Esophagus squamous epithelium (tissue), 5 donors: ENCODE measurements around the gene NAA16. TPM values are rescaled to one million over a fixed set of nuclear protein-coding genes. Genes with fewer than 3 reads are reported as not detected.

ENCODE experiments used
- DNase-seq: peaks from one replicate; lab custom pipeline; 2025; lab: John Stamatoyannopoulos, UW
- H3K27ac ChIP-seq, 4 donors: fragments of 200-600 bp; sonication (generic); one replicate each; pipeline ENCODE4 v1.5.1; 2016 to 2019; ENCODE audit warnings: mild to moderate bottlenecking in 1 of 4
- H3K27me3 ChIP-seq, 4 donors: fragments of 200-600 bp; sonication (generic); 1 replicate in 3 of 4; 2 replicates in 1 of 4; pipeline versions ENCODE4 v1.5.1 to v1.6.0; 2017 to 2021; ENCODE audit warnings: antibody characterized with exemption in 1 of 4
- H3K36me3 ChIP-seq, 3 donors: fragments of 200-600 bp; sonication (generic); one replicate each; pipeline ENCODE4 v1.5.1; 2016 to 2019
- H3K4me1 ChIP-seq, 3 donors: fragments of 200-600 bp; sonication (generic); one replicate each; pipeline ENCODE4 v1.5.1; 2017 to 2019
- H3K4me3 ChIP-seq, 4 donors: fragments of 200-600 bp; sonication (generic); 1 replicate in 3 of 4; 2 replicates in 1 of 4; pipeline ENCODE4 v1.5.1; 2016 to 2019; ENCODE audit warnings: mild to moderate bottlenecking in 2 of 4, moderate library complexity in 1 of 4
- H3K9me3 ChIP-seq, 3 donors: fragments of 200-600 bp; sonication (generic); one replicate each; pipeline ENCODE4 v1.5.1; 2016 to 2019
- POLR2A ChIP-seq, 4 donors: fragments of 450-650 bp; IDR thresholded peaks; one replicate each; pipeline ENCODE4 v1.6.1; 2017; ENCODE audit warnings: antibody characterized with exemption in 4 of 4, mild to moderate bottlenecking in 4 of 4, moderate library complexity in 3 of 4
- WGBS, 2 donors: methylation state at CpG; one replicate each; pipeline ENCODE4 v1.1.5; 2018; 5-methylcytosine and 5-hydroxymethylcytosine counted together
- intact Hi-C: fragments of 100-400 bp; cut with DNase I; formaldehyde crosslinking; loops from one replicate; pipeline ENCODE4 v1.15.0; 2022
- total RNA-seq, 4 donors: library from RNA; depleted of rRNA; stranded (reverse); fragments of >200 nt; gene quantifications; one replicate each; pipeline ENCODE4 v1.1.0, GENCODE V29; 2016
- TF ChIP-seq, protein P1 (sequence below), 6 experiments: fragments of 450-650 bp in 4 of 6; fragments of 200-600 bp in 2 of 6; sonication (generic) in 2 of 6; IDR thresholded peaks; one replicate each; pipeline ENCODE4 v1.5.1; 2016 to 2019; ENCODE audit warnings: antibody characterized with exemption in 6 of 6, mild to moderate bottlenecking in 4 of 6, moderate library complexity in 4 of 6
- donor health status: DM: yes; HTN: yes; CAD: no.

Gene NAA16
- total RNA-seq, 4 donors from 2014 or later, result 8.1 to 21.4 (median 12.1) TPM

DNA sequence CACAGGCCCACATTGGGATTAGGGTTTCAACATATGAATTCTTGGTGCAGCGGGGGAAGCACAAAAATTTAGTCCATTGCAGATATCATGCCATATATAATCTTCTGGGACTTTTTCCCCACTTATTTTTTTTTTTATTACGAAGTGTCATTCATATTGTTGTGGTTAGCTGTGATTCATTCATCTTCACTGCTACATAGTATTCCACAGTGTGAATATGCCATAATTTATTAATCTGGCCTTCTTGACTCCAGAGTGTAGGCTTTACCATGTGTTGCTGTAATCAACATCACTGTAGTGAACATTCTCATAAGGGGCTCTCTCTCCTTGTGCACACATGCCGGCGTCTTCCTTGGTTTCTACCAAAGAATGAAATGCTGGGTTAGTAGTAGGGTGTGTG, 92.9 kb downstream of the NAA16 start:
- TF ChIP-seq, protein P1, sequence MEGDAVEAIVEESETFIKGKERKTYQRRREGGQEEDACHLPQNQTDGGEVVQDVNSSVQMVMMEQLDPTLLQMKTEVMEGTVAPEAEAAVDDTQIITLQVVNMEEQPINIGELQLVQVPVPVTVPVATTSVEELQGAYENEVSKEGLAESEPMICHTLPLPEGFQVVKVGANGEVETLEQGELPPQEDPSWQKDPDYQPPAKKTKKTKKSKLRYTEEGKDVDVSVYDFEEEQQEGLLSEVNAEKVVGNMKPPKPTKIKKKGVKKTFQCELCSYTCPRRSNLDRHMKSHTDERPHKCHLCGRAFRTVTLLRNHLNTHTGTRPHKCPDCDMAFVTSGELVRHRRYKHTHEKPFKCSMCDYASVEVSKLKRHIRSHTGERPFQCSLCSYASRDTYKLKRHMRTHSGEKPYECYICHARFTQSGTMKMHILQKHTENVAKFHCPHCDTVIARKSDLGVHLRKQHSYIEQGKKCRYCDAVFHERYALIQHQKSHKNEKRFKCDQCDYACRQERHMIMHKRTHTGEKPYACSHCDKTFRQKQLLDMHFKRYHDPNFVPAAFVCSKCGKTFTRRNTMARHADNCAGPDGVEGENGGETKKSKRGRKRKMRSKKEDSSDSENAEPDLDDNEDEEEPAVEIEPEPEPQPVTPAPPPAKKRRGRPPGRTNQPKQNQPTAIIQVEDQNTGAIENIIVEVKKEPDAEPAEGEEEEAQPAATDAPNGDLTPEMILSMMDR (IDR thresholded peaks at IDR 0.05), result no peak
- no peak for TF ChIP-seq POLR2A (IDR thresholded peaks at IDR 0.05)
- no peak overlapping the region for H3K27ac ChIP-seq
- intact Hi-C loops, result no loop called here
- no peaks in the 10 kb centered on the region for H3K9me3 ChIP-seq
- H3K36me3 ChIP-seq, result no peaks in the 10 kb centered on the region
- H3K4me3 ChIP-seq, result no peak overlapping the region
- 95 to 99% methylated on average over 4 of the region's 4 CpGs for WGBS, 2 donors
- H3K27me3 ChIP-seq, result no peaks in the 10 kb centered on the region
- DNase-seq, result no peak
- H3K4me1 ChIP-seq, result peaks cover 0 to under 1% (median 0%) of the 10 kb centered on the region in 3 donors

DNA sequence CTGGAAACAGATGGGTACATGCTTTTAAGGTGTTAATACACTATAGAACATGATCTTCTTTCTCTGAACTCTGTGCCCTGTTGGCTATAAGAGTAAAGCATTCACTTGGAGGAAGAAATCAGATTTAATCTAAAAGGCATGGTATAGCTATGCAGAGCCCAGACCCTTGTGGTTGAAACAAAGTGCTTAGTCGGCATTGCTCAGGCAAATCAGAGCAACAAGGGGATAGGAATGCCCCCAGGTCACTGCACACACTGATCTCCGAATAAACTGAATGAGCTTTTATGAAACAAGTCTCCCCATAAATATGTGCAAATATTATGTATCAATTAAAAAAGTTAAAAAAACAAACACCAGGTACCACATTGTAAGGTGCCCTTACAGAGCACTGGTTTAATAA, 94.3 kb downstream of the NAA16 start:
- no peaks in the 10 kb centered on the region for H3K27me3 ChIP-seq
- no peak overlapping the region for H3K4me3 ChIP-seq
- H3K9me3 ChIP-seq, result no peaks in the 10 kb centered on the region
- TF ChIP-seq, protein P1 (IDR thresholded peaks at IDR 0.05), result no peak
- TF ChIP-seq POLR2A (IDR thresholded peaks at IDR 0.05), result no peak
- 36 to 51% methylated on average over 2 of the region's 2 CpGs for WGBS, 2 donors
- intact Hi-C loops, result no loop called here
- H3K36me3 ChIP-seq, result no peaks in the 10 kb centered on the region
- no peaks in the 10 kb centered on the region for H3K4me1 ChIP-seq
- DNase-seq, result no peak
- no peak overlapping the region for H3K27ac ChIP-seq

DNA sequence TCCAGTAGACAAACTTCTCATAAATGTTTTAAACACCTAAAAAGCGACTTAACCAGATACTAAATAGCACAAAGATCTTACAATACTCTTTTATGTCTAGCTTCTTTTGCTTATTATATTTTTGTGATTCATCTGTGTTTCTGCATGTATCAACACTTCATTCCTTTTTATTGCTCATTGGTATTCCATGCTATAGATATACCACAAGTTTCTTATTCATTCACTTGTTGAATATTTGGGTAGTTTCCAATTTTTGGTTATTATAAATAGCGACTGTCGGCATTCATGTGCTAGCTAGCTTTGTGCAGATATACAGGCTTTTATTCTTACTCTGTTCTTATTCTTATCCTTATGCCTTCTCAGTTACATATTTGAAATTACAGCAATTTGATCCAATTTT, 96.3 kb downstream of the NAA16 start:
- TF ChIP-seq, protein P1 (IDR thresholded peaks at IDR 0.05), result no peak
- TF ChIP-seq POLR2A (IDR thresholded peaks at IDR 0.05), result no peak
- intact Hi-C loops, result no loop called here

DNA sequence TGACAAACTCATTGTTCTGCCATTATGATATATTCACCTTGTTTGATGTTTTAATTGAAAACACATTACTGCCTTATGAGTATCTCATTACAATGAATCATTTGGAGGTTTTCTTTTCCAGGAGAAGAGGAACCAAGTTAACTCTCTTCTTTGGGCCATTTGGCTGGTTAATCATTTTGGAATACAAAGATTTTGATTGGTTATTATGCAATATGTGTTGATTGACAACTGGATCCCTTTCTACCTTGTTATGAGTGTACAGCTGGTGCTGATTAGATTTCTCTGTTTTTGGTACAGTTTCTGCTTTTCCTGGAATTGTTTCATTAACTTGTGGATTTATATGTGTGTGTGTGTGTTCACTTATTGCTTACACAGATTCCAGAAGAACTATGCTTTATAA, 97.1 kb downstream of the NAA16 start:
- H3K27ac ChIP-seq, result no peak overlapping the region
- intact Hi-C loops, result no loop called here
- TF ChIP-seq POLR2A (IDR thresholded peaks at IDR 0.05), result no peak
- TF ChIP-seq, protein P1 (IDR thresholded peaks at IDR 0.05), result no peak
- no peaks in the 10 kb centered on the region for H3K36me3 ChIP-seq
- no peaks in the 10 kb centered on the region for H3K27me3 ChIP-seq
- no peaks in the 10 kb centered on the region for H3K9me3 ChIP-seq
- H3K4me3 ChIP-seq, result no peak overlapping the region
- H3K4me1 ChIP-seq, result peaks cover 0 to 6% (median 0%) of the 10 kb centered on the region in 3 donors
- no peak for DNase-seq

More for the DNA sequence above, 96.3 kb downstream of the NAA16 start:
- H3K9me3 ChIP-seq, result no peaks in the 10 kb centered on the region
- DNase-seq, result no peak
- peaks cover 0 to 6% (median 0%) of the 10 kb centered on the region in 3 donors for H3K4me1 ChIP-seq
- no peaks in the 10 kb centered on the region for H3K36me3 ChIP-seq
- WGBS, 2 donors, result 23 to 38% methylated on average over 3 of the region's 3 CpGs
- no peak overlapping the region for H3K27ac ChIP-seq
- H3K27me3 ChIP-seq, result no peaks in the 10 kb centered on the region
- no peak overlapping the region for H3K4me3 ChIP-seq

DNA sequence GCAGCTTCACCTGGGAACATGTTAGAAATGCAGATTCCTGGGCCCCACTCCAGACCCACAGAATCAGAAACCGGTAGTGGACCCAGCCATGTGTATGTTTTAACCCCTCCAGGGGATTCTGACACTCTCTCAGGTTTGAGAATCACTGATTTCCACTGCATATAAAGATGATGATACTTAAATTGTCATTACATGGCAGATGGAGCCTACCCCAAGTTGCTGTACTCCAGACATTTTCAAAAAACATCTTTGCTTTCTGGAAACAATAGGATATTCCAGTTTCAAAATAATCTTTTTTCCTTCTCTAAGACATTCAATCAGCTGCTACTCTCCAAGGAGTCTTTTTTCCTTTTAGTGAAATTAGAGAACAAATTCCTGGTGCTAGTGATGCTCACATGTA, 97.7 kb downstream of the NAA16 start:
- no peak for TF ChIP-seq POLR2A (IDR thresholded peaks at IDR 0.05)
- TF ChIP-seq, protein P1 (IDR thresholded peaks at IDR 0.05), result no peak
- Histone ChIP-seq H3K4me1 (peaks cover 0 to 6% (median 0%) of the 10 kb centered on the region in 3 donors), H3K27me3 (no peaks in the 10 kb centered on the region), H3K36me3 (no peaks in the 10 kb centered on the region), H3K27ac (no peak overlapping the region), H3K9me3 (no peaks in the 10 kb centered on the region), H3K4me3 (no peak overlapping the region)
- intact Hi-C loops, result no loop called here
- WGBS, 2 donors, result 47 to 50% methylated on average over 1 of the region's 1 CpG
- no peak for DNase-seq
